OCI-LY7 (cell line): Measurements from ENCODE around the gene NTF3.

Experiments used
- CTCF ChIP-seq: fragments of 200-600 bp; sonication (generic); conservative IDR thresholded peaks from 2 replicates; pipeline ENCODE4 v1.5.1; 2014; ENCODE audit warnings: mild to moderate bottlenecking, antibody characterized with exemption, low read length, moderate library complexity, mixed read lengths
- EZH2phosphoT487 ChIP-seq: fragments of 200-600 bp; sonication (generic); IDR thresholded peaks from 2 replicates; pipeline ENCODE4 v1.6.1; 2018; ENCODE audit warnings: low read depth, borderline replicate concordance, mild to moderate bottlenecking, mixed run types, antibody characterized with exemption, low read length, moderate library complexity, mixed read lengths

- TF ChIP-seq CTCF (no peak), EZH2phosphoT487 (no peak)
These were observed 90.8 kb downstream of the NTF3 start for GRCh38 chr12:5522432-5523335.
